ENCODE data around the gene SWT1. TPM values are rescaled to one million over a fixed set of nuclear protein-coding genes. Genes with fewer than 3 reads are reported as not detected.
"Not testable (repeated sequence)": the region's sequence is repeated elsewhere in the genome, so short reads cannot be mapped to it uniquely, and the experiment has no call there.

Gene SWT1
- total RNA-seq, 1 experiment from 2014 or later = 2.7 TPM

DNA sequence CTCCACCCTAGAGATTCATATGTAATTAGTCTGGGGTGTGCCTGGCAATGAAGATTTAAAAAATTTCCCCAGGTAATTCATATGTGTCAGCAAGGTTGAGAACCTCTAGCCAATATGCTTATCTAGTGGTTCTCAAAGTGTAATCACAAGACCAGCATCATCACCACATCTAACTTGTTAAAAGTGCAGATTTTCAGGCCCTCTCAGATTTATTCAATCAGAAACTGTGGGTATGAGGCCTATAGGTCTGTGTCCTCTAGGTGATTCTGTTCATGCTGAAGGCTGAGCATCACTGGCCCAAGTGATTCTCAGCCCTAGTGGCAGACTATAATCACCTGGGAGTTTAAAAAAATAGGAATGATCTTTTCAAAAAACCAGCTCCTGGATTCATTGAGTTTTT, 75.9 kb downstream of the SWT1 start:
- ChIA-PET POLR2A (no interaction called here), CTCF (no interaction called here)
- H3K4me3 Mint-ChIP-seq (ENCODE audit: unreplicated experiment) = no peak overlapping the region

DNA sequence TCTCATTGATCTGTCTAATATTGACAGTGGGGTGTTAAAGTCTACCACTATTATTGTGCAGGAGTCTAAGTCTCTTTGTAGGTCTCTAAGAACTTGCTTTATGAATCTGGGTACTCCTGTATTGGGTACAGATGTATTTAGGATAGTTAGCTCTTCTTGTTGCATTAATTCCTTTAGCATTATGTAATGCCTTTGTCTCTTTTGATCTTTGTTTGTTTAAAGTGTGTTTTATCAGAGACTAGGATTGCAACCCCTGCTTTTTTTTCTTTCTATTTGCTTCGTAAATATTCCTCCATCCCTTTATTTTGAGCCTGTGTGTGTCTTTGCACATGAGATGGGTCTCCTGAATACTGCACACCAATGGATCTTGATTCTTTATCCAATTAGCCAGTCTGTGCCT, 77.2 kb downstream of the SWT1 start:
- Mint-ChIP-seq H3K36me3 (ENCODE audit: insufficient read depth, unreplicated experiment) (peaks cover 12% of the 10 kb centered on the region), H3K4me1 (ENCODE audit: low read depth, unreplicated experiment) (peaks cover 17% of the 10 kb centered on the region), H3K27ac (ENCODE audit: unreplicated experiment) (peak overlapping the region; percentile 65), H3K9me3 (ENCODE audit: unreplicated experiment) (peaks cover 16% of the 10 kb centered on the region)
- BruUV-seq (replicated peaks); H3K4me3 Mint-ChIP-seq (ENCODE audit: unreplicated experiment); H3K9me3 ChIP-seq; CTCF ChIA-PET; H3K27me3 Mint-ChIP-seq (ENCODE audit: insufficient read depth, unreplicated experiment); H3K4me1 ChIP-seq; H3K27me3 ChIP-seq (replicated peaks; ENCODE audit: control insufficient read depth, insufficient read depth, low read length); H3K4me3 ChIP-seq (ENCODE audit: low read depth, low read length); H3K36me3 ChIP-seq (ENCODE audit: control insufficient read depth, insufficient read depth, low read length); intact Hi-C loops (cut with micrococcal nuclease; ENCODE audit: unreplicated experiment); POLR2A ChIA-PET: not testable (repeated sequence)
- DNase-seq = peak in 1 of 2 experiments; percentile 9

More for the DNA sequence above, 75.9 kb downstream of the SWT1 start:
- Histone ChIP-seq H3K4me1 (peaks cover 9% of the 10 kb centered on the region), H3K9me3 (no peaks in the 10 kb centered on the region), H3K4me3 (ENCODE audit: low read depth, low read length) (no peak overlapping the region), H3K36me3 (ENCODE audit: control insufficient read depth, insufficient read depth, low read length) (no peaks in the 10 kb centered on the region), H3K27me3 (replicated peaks; ENCODE audit: control insufficient read depth, insufficient read depth, low read length) (no peaks in the 10 kb centered on the region)
- DNase-seq = no peak
- H3K9me3 Mint-ChIP-seq (ENCODE audit: unreplicated experiment) = peaks cover 16% of the 10 kb centered on the region
- TF ChIP-seq, protein P1, sequence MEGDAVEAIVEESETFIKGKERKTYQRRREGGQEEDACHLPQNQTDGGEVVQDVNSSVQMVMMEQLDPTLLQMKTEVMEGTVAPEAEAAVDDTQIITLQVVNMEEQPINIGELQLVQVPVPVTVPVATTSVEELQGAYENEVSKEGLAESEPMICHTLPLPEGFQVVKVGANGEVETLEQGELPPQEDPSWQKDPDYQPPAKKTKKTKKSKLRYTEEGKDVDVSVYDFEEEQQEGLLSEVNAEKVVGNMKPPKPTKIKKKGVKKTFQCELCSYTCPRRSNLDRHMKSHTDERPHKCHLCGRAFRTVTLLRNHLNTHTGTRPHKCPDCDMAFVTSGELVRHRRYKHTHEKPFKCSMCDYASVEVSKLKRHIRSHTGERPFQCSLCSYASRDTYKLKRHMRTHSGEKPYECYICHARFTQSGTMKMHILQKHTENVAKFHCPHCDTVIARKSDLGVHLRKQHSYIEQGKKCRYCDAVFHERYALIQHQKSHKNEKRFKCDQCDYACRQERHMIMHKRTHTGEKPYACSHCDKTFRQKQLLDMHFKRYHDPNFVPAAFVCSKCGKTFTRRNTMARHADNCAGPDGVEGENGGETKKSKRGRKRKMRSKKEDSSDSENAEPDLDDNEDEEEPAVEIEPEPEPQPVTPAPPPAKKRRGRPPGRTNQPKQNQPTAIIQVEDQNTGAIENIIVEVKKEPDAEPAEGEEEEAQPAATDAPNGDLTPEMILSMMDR (IDR thresholded peaks at IDR 0.05; ENCODE audit: insufficient read depth in 1 of 2, low read depth in 1 of 2, low read length in 1 of 2, severe bottlenecking in 1 of 2, unreplicated experiment in 1 of 2) = no peak
- no peaks in the 10 kb centered on the region for H3K27me3 Mint-ChIP-seq (ENCODE audit: insufficient read depth, unreplicated experiment)
- H3K36me3 Mint-ChIP-seq (ENCODE audit: insufficient read depth, unreplicated experiment) = peaks cover 12% of the 10 kb centered on the region
- no peak overlapping the region for H3K27ac Mint-ChIP-seq (ENCODE audit: unreplicated experiment)
- intact Hi-C loops (cut with micrococcal nuclease; ENCODE audit: unreplicated experiment) = no loop called here
- BruUV-seq (replicated peaks) = no TSS peak
- peaks cover 17% of the 10 kb centered on the region for H3K4me1 Mint-ChIP-seq (ENCODE audit: low read depth, unreplicated experiment)

DNA sequence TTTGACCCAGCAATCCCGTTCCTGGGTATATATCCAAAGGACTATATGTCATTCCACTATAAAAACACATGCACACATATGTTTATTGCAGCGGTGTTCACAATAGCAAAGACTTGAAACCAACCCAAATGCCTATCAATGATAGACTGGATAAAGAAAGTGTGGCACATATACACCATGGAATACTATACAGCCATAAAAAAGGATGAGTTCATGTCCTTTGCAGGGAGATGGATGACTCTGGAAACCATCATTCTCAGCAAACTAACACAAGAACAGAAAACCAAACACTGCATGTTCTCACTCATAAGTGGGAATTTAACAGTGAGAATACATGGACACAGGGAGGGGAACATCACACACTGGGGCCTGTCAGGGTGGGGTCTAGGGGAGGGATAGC, 80.2 kb downstream of the SWT1 start:
- H3K27me3 Mint-ChIP-seq (ENCODE audit: insufficient read depth, unreplicated experiment); H3K9me3 ChIP-seq; H3K4me3 Mint-ChIP-seq (ENCODE audit: unreplicated experiment); H3K36me3 ChIP-seq (ENCODE audit: control insufficient read depth, insufficient read depth, low read length); H3K27ac Mint-ChIP-seq (ENCODE audit: unreplicated experiment); H3K27me3 ChIP-seq (replicated peaks; ENCODE audit: control insufficient read depth, insufficient read depth, low read length); BruUV-seq (replicated peaks); DNase-seq; H3K4me3 ChIP-seq (ENCODE audit: low read depth, low read length); intact Hi-C loops (cut with micrococcal nuclease; ENCODE audit: unreplicated experiment); POLR2A ChIA-PET; CTCF ChIA-PET: not testable (repeated sequence)
- Mint-ChIP-seq H3K36me3 (ENCODE audit: insufficient read depth, unreplicated experiment) (peaks cover 12% of the 10 kb centered on the region), H3K4me1 (ENCODE audit: low read depth, unreplicated experiment) (peaks cover 17% of the 10 kb centered on the region), H3K9me3 (ENCODE audit: unreplicated experiment) (peaks cover 16% of the 10 kb centered on the region)
- peaks cover 31% of the 10 kb centered on the region for H3K4me1 ChIP-seq

DNA sequence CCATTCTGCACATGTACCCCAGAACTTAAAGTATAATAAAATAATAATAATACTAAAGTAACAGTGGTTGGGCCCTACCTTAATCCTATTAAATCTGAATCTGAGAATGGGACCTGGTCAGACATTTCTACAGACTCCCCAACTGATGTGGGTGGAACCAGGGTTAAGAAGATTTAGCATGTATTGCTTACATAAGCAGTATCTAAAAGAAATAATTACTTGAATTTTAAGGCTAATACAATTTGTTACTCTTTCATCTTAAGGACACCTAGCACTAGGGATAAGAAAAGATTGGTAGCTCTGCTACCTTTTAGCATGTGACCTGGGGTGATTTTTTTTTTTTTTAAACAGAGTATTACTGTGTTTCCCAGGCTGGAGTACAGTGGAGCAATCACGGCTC, 80.7 kb downstream of the SWT1 start:
- Mint-ChIP-seq H3K27ac (ENCODE audit: unreplicated experiment) (no peak overlapping the region), H3K9me3 (ENCODE audit: unreplicated experiment) (peaks cover 16% of the 10 kb centered on the region), H3K36me3 (ENCODE audit: insufficient read depth, unreplicated experiment) (peaks cover 12% of the 10 kb centered on the region), H3K27me3 (ENCODE audit: insufficient read depth, unreplicated experiment) (no peaks in the 10 kb centered on the region), H3K4me3 (ENCODE audit: unreplicated experiment) (no peak overlapping the region), H3K4me1 (ENCODE audit: low read depth, unreplicated experiment) (peaks cover 17% of the 10 kb centered on the region)
- ChIA-PET POLR2A (no interaction called here), CTCF (no interaction called here)
- Histone ChIP-seq H3K4me3 (ENCODE audit: low read depth, low read length) (no peak overlapping the region), H3K9me3 (peaks cover 3% of the 10 kb centered on the region; the same call in 1 of the 2 replicates), H3K36me3 (ENCODE audit: control insufficient read depth, insufficient read depth, low read length) (no peaks in the 10 kb centered on the region), H3K4me1 (peaks cover 31% of the 10 kb centered on the region), H3K27me3 (replicated peaks; ENCODE audit: control insufficient read depth, insufficient read depth, low read length) (no peaks in the 10 kb centered on the region)
- no TSS peak for BruUV-seq (replicated peaks)
- TF ChIP-seq, protein P1 (IDR thresholded peaks at IDR 0.05; ENCODE audit: insufficient read depth in 1 of 2, low read depth in 1 of 2, low read length in 1 of 2, severe bottlenecking in 1 of 2, unreplicated experiment in 1 of 2) = no peak
- DNase-seq = no peak
- intact Hi-C loops (cut with micrococcal nuclease; ENCODE audit: unreplicated experiment) = no loop called here

Measured in Caco-2 (cell line).